Cardiac muscle cell (in vitro differentiated cells and primary cell): ENCODE results near the gene PRSS16. TPM values are rescaled to one million over a fixed set of nuclear protein-coding genes. Genes with fewer than 3 reads are reported as not detected.
A peak's percentile ranks its signal among the peaks of the same experiment; 100 is the strongest.
"Not testable (repeated sequence)": the region's sequence is repeated elsewhere in the genome, so short reads cannot be mapped to it uniquely, and the experiment has no call there.

Source experiments
- DNase-seq, 2 donors: peaks; one replicate each; pipeline versions ENCODE4 v3.0.0 to v3.0.0-alpha.2; 2010 to 2017; ENCODE audit warnings: low read depth in 1 of 2, low spot score in 1 of 2
- H3K27ac ChIP-seq: fragments of 200-600 bp; sonication (generic); 2 replicates; pipeline ENCODE4 v1.5.1; 2016
- H3K27me3 ChIP-seq: fragments of 200-600 bp; sonication (generic); 2 replicates; pipeline ENCODE4 v1.6.0; 2016; ENCODE audit warnings: control low read depth
- H3K36me3 ChIP-seq: fragments of 200-600 bp; sonication (generic); 2 replicates; pipeline ENCODE4 v1.5.1; 2016; ENCODE audit warnings: control low read depth
- H3K4me1 ChIP-seq: fragments of 200-600 bp; sonication (generic); 2 replicates; pipeline ENCODE4 v1.8.1; 2017; ENCODE audit warnings: low read depth, mild to moderate bottlenecking, mixed run types
- H3K4me3 ChIP-seq: fragments of 200-600 bp; sonication (generic); 2 replicates; pipeline ENCODE4 v1.5.1; 2016; ENCODE audit warnings: mild to moderate bottlenecking
- H3K9me3 ChIP-seq: fragments of 200-600 bp; sonication (generic); 2 replicates; pipeline ENCODE4 v1.5.1; 2017; ENCODE audit warnings: low read depth, mild to moderate bottlenecking, control low read depth
- CTCF ChIP-seq: IDR thresholded peaks from 2 replicates; pipeline ENCODE4 v1.5.1; 2012; ENCODE audit warnings: low read depth, mild to moderate bottlenecking, low read length
- polyA plus RNA-seq: library from polyadenylated mRNA; unstranded; fragments of >200 nt; fragmentation: Nextera tagmentation; extraction: Ambion mirVana; gene quantifications from 2 replicates; pipeline ENCODE4 v1.2.1, GENCODE V29; 2016
- total RNA-seq: library from RNA; depleted of rRNA; stranded (reverse); fragments of >200 nt; gene quantifications from 2 replicates; pipeline ENCODE4 v1.2.3, GENCODE V29; 2016

Gene PRSS16
- total and polyA plus RNA-seq, 2 experiments from 2014 or later: 4.4 to 5.2 TPM

GRCh38 chr6:27260369-27260768 is 12.9 kb downstream of the PRSS16 start:
- Histone ChIP-seq H3K4me3 (no peak overlapping the region), H3K9me3 (no peaks in the 10 kb centered on the region), H3K4me1 (no peaks in the 10 kb centered on the region), H3K27me3 (peaks cover 22% of the 10 kb centered on the region), H3K36me3 (no peaks in the 10 kb centered on the region), H3K27ac (no peak overlapping the region)
- peak in 1 of 2 donors; percentile 25 for DNase-seq
- TF ChIP-seq CTCF: no peak

GRCh38 chr6:27260836-27261375 is 13.4 kb downstream of the PRSS16 start:
- no peak for TF ChIP-seq CTCF
- peaks cover 22% of the 10 kb centered on the region for H3K27me3 ChIP-seq
- no peak for DNase-seq
- H3K4me3 ChIP-seq: no peak overlapping the region
- no peaks in the 10 kb centered on the region for H3K4me1 ChIP-seq
- H3K27ac ChIP-seq: no peak overlapping the region
- no peaks in the 10 kb centered on the region for H3K36me3 ChIP-seq
- no peaks in the 10 kb centered on the region for H3K9me3 ChIP-seq

GRCh38 chr6:27263886-27264285 is 16.4 kb downstream of the PRSS16 start:
- H3K36me3 ChIP-seq: no peaks in the 10 kb centered on the region
- H3K4me3 ChIP-seq: no peak overlapping the region
- no peak for DNase-seq
- no peaks in the 10 kb centered on the region for H3K4me1 ChIP-seq
- no peak for TF ChIP-seq CTCF
- H3K27me3 ChIP-seq: peaks cover 22% of the 10 kb centered on the region
- no peaks in the 10 kb centered on the region for H3K9me3 ChIP-seq
- H3K27ac ChIP-seq: no peak overlapping the region

GRCh38 chr6:27267003-27267402 is 19.5 kb downstream of the PRSS16 start:
- not testable (repeated sequence) for H3K27me3 ChIP-seq, DNase-seq, H3K36me3 ChIP-seq, H3K27ac ChIP-seq, H3K9me3 ChIP-seq, H3K4me3 ChIP-seq, H3K4me1 ChIP-seq

DNA sequence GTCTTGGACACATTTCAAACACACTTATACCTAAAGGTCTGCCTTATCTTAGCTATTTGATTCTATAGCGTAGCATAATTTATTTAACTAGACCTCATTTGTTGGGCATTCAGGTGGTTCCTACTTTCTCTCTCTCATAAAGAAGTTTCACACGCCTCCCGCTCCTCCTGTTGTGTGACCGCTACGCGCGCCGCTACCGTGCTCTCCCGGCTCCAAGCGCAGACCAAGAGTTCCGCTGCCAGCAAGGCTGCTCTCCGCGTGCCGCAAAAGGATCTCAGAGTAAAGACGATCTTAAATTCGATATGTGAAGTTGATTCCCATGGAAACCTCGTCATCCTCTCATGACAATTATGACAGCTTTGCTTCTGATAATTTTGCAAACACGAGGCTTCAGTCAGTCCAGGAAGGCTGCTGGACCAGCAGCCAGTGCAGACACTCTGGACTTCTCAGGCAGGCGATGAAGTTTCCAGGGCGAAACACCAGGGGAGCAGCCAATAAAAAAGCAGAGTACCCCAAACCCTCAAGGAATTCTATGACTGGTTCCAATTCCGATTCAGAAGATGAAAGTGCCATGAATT is 20.4 kb downstream of the PRSS16 start:
- no peak overlapping the region for H3K27ac ChIP-seq
- no peaks in the 10 kb centered on the region for H3K9me3 ChIP-seq
- no peaks in the 10 kb centered on the region for H3K36me3 ChIP-seq
- no peak for DNase-seq
- TF ChIP-seq CTCF: no peak
- H3K27me3 ChIP-seq: no peaks in the 10 kb centered on the region
- no peaks in the 10 kb centered on the region for H3K4me1 ChIP-seq
- no peak overlapping the region for H3K4me3 ChIP-seq

DNA sequence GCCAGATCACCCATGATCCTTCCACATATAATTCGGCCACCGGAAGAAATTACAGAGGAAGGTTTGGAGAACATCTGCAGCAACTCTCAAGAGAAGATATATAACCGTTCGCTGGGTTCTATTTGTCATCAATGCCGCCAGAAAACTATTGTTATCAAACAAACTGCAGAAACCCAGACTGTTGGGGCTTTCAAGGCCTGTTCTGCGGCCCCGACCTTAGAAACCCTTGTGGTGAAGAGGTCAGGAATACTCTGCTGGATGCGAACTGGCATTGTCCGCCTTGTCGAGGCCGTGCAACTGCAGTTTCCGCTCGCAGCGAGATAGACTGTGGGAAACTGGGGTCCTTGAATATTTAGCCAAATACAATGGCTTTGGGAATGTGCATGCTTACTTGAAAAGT is 21.3 kb downstream of the PRSS16 start:
- H3K4me3 ChIP-seq: no peak overlapping the region
- H3K36me3 ChIP-seq: no peaks in the 10 kb centered on the region
- H3K27me3 ChIP-seq: no peaks in the 10 kb centered on the region
- DNase-seq: no peak
- H3K9me3 ChIP-seq: no peaks in the 10 kb centered on the region
- H3K27ac ChIP-seq: no peak overlapping the region
- no peak for TF ChIP-seq CTCF
- H3K4me1 ChIP-seq: no peaks in the 10 kb centered on the region
